ENCODE data around the gene MRPL10.
A peak's percentile ranks its signal among the peaks of the same experiment; 100 is the strongest.

The MRPL10 gene

GRCh38 chr17:47850373-47850691 is 19.0 kb upstream of the MRPL10 start:
- H3K36me3 ChIP-seq (ENCODE audit: insufficient read depth, low read length), result no peaks in the 10 kb centered on the region
- peaks cover 56% of the 10 kb centered on the region for H3K27me3 ChIP-seq (ENCODE audit: insufficient read depth, low read length, poor library complexity)
- TF ChIP-seq EZH2 (IDR thresholded peaks at IDR 0.05; ENCODE audit: borderline replicate concordance, low read depth, low read length, severe bottlenecking) (no peak), CTCF (IDR thresholded peaks at IDR 0.05; ENCODE audit: borderline replicate concordance, extremely low read depth, low read length, poor library complexity, severe bottlenecking) (no peak)
- no peak for DNase-seq
- no peak overlapping the region for H3K9ac ChIP-seq (ENCODE audit: low read depth, low read length)
- H3K27ac ChIP-seq (ENCODE audit: low read length), result no peak overlapping the region
- no peaks in the 10 kb centered on the region for H3K79me2 ChIP-seq (ENCODE audit: insufficient read depth, low read length)
- no peak overlapping the region for H3K4me2 ChIP-seq (ENCODE audit: insufficient read depth, low read length)
- no peaks in the 10 kb centered on the region for H3K9me3 ChIP-seq (ENCODE audit: insufficient read depth, low read length, severe bottlenecking)
- no peaks in the 10 kb centered on the region for H4K20me1 ChIP-seq (ENCODE audit: insufficient read depth, low read length)
- no peak overlapping the region for H2AFZ ChIP-seq (ENCODE audit: low read depth, low read length)
- no peak overlapping the region for H3K4me3 ChIP-seq (ENCODE audit: low read depth in 1 of 2, low read length in 2 of 2)
- no peak for ATAC-seq (ENCODE audit: insufficient read depth, low read depth)
- H3K4me1 ChIP-seq (ENCODE audit: insufficient read depth, low read length), result no peaks in the 10 kb centered on the region

- Histone ChIP-seq H3K4me2 (ENCODE audit: insufficient read depth, low read length) (no peak overlapping the region), H3K9ac (ENCODE audit: low read depth, low read length) (no peak overlapping the region), H3K4me3 (ENCODE audit: low read depth in 1 of 2, low read length in 2 of 2) (no peak overlapping the region), H3K4me1 (ENCODE audit: insufficient read depth, low read length) (no peaks in the 10 kb centered on the region), H2AFZ (ENCODE audit: low read depth, low read length) (no peak overlapping the region), H4K20me1 (ENCODE audit: insufficient read depth, low read length) (no peaks in the 10 kb centered on the region), H3K79me2 (ENCODE audit: insufficient read depth, low read length) (no peaks in the 10 kb centered on the region), H3K9me3 (ENCODE audit: insufficient read depth, low read length, severe bottlenecking) (no peaks in the 10 kb centered on the region), H3K27ac (ENCODE audit: low read length) (no peak overlapping the region), H3K36me3 (ENCODE audit: insufficient read depth, low read length) (no peaks in the 10 kb centered on the region), H3K27me3 (ENCODE audit: insufficient read depth, low read length, poor library complexity) (peaks cover 35% of the 10 kb centered on the region)
- ATAC-seq (ENCODE audit: insufficient read depth, low read depth) (no peak), DNase-seq (no peak)
- TF ChIP-seq EZH2 (IDR thresholded peaks at IDR 0.05; ENCODE audit: borderline replicate concordance, low read depth, low read length, severe bottlenecking) (no peak), CTCF (IDR thresholded peaks at IDR 0.05; ENCODE audit: borderline replicate concordance, extremely low read depth, low read length, poor library complexity, severe bottlenecking) (no peak)
These were observed 16.8 kb upstream of the MRPL10 start for GRCh38 chr17:47848198-47848513.

- Histone ChIP-seq H3K4me2 (ENCODE audit: insufficient read depth, low read length) (no peak overlapping the region), H3K9ac (ENCODE audit: low read depth, low read length) (no peak overlapping the region)
These were observed 16.2 kb upstream of the MRPL10 start for GRCh38 chr17:47847341-47848197.

More at GRCh38 chr17:47847341-47848197, 16.2 kb upstream of the MRPL10 start:
- ATAC-seq (ENCODE audit: insufficient read depth, low read depth) (no peak), DNase-seq (no peak)
- H3K9me3 ChIP-seq (ENCODE audit: insufficient read depth, low read length, severe bottlenecking), result no peaks in the 10 kb centered on the region
- H3K4me3 ChIP-seq (ENCODE audit: low read depth in 1 of 2, low read length in 2 of 2), result no peak overlapping the region
- peaks cover 29% of the 10 kb centered on the region for H3K27me3 ChIP-seq (ENCODE audit: insufficient read depth, low read length, poor library complexity)
- TF ChIP-seq EZH2 (IDR thresholded peaks at IDR 0.05; ENCODE audit: borderline replicate concordance, low read depth, low read length, severe bottlenecking), result no peak
- TF ChIP-seq CTCF (IDR thresholded peaks at IDR 0.05; ENCODE audit: borderline replicate concordance, extremely low read depth, low read length, poor library complexity, severe bottlenecking), result peak; percentile 47
- H3K79me2 ChIP-seq (ENCODE audit: insufficient read depth, low read length), result no peaks in the 10 kb centered on the region
- no peak overlapping the region for H3K27ac ChIP-seq (ENCODE audit: low read length)
- H3K4me1 ChIP-seq (ENCODE audit: insufficient read depth, low read length), result no peaks in the 10 kb centered on the region
- no peaks in the 10 kb centered on the region for H4K20me1 ChIP-seq (ENCODE audit: insufficient read depth, low read length)
- no peak overlapping the region for H2AFZ ChIP-seq (ENCODE audit: low read depth, low read length)
- H3K36me3 ChIP-seq (ENCODE audit: insufficient read depth, low read length), result no peaks in the 10 kb centered on the region

All from DND-41 (cell line).